Measurements from ENCODE around the gene TRH. TPM values are rescaled to one million over a fixed set of nuclear protein-coding genes. Genes with fewer than 3 reads are reported as not detected.

Gene TRH
- total and polyA plus RNA-seq, 2 donors from 2014 or later, result not detected

DNA sequence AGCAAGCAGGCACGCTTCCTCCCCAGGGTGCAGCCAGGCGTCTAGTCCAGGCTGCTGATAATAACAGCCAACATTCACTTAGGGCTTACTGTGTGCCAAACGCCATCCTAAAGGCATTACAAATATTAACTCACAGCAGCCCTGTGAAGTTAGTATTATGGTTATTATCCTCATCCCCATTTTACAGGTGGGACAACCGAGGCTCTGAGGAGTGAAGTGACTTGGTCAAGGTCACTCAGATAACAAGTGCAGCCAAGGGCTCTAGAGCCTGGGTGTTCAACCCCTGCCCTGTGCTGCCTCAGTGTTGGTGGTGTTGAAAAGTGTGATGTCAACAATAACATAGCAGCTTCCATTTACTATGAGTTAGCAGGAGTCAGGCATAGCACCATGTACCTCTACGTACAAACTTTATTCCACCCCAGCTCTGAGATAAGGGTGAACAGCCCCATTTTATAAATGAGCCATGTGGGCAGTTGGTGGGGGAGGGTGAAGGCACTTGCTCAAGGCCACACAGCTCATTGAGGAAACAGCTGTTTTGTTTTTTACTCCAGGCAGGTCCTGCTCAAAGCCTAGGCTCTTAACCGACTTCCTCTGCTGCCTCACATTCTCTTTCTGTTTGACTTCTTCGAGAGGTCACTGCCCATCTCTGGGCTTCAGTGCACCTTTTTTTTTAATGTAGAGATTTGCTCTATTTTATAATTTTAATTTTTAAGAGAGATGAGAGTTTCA lies 24.0 kb upstream of the TRH start:
- H3K36me3 ChIP-seq (ENCODE audit: control insufficient read depth in 2 of 3, insufficient read depth in 3 of 3, low read length in 3 of 3), result no peaks in the 10 kb centered on the region
- no peaks in the 10 kb centered on the region for H3K9me3 ChIP-seq (ENCODE audit: control insufficient read depth in 2 of 3, insufficient read depth in 1 of 3, low read length in 3 of 3)
- H3K9ac ChIP-seq (ENCODE audit: low read length in 3 of 3), result no peak overlapping the region
- intact Hi-C loops (cut with DNase I), result no loop called here
- FAIRE-seq (no peak), DNase-seq (no peak)
- no peaks in the 10 kb centered on the region for H3K4me1 ChIP-seq (ENCODE audit: control insufficient read depth in 2 of 3, insufficient read depth in 2 of 3, low read depth in 1 of 3, low read length in 3 of 3)
- H3K27ac ChIP-seq (ENCODE audit: low read depth in 2 of 2, low read length in 2 of 2), result no peak overlapping the region
- H3K4me3 ChIP-seq (ENCODE audit: low read length in 3 of 3), result no peak overlapping the region
- no peaks in the 10 kb centered on the region for H3K27me3 ChIP-seq (ENCODE audit: control insufficient read depth, insufficient read depth, low read length)
- TF ChIP-seq, protein P1, sequence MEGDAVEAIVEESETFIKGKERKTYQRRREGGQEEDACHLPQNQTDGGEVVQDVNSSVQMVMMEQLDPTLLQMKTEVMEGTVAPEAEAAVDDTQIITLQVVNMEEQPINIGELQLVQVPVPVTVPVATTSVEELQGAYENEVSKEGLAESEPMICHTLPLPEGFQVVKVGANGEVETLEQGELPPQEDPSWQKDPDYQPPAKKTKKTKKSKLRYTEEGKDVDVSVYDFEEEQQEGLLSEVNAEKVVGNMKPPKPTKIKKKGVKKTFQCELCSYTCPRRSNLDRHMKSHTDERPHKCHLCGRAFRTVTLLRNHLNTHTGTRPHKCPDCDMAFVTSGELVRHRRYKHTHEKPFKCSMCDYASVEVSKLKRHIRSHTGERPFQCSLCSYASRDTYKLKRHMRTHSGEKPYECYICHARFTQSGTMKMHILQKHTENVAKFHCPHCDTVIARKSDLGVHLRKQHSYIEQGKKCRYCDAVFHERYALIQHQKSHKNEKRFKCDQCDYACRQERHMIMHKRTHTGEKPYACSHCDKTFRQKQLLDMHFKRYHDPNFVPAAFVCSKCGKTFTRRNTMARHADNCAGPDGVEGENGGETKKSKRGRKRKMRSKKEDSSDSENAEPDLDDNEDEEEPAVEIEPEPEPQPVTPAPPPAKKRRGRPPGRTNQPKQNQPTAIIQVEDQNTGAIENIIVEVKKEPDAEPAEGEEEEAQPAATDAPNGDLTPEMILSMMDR (IDR thresholded peaks at IDR 0.05; ENCODE audit: borderline replicate concordance, extremely low read depth, insufficient read depth), result no peak

DNA sequence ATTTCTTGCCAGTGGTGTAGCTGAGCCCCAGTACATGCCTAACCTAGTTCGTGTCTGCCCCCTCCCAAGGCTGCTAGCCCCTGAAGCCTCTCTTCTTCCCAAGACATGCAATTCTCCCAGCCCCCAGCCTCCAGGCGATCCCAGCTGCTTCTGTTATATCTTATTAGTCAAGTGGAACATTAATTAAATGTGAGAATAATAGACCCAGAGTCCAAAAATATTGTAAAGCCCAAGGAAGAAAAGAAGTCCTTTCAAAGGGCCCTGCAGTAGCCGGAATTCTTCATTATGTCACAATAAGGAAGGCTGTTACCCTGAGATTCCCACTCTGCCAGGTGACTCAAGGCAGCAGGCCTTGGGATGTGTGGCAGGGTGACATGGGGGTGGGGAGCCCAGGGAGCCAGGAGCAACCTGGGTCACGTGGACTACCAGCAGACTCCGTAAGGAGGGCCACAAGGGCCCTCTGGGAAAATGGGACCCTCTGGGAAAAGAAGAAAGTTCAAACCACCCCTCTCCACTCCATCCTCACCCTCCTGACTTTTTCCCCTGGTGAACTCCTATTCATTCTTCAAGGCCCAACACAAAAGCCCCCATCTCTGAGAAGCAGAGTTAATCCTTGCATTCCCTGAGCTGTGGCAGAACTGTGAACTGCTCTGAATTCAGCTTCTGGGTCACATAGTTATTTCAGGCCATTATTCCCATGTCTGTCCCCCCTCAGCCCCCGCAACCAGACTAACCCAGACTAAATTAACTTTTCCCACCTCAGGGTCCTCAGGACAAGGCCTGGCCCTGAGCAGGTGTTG lies 21.8 kb upstream of the TRH start:
- FAIRE-seq (no peak), DNase-seq (no peak)
- Histone ChIP-seq H3K9me3 (ENCODE audit: control insufficient read depth in 2 of 3, insufficient read depth in 1 of 3, low read length in 3 of 3) (no peaks in the 10 kb centered on the region), H3K27ac (ENCODE audit: low read depth in 2 of 2, low read length in 2 of 2) (no peak overlapping the region), H3K27me3 (ENCODE audit: control insufficient read depth, insufficient read depth, low read length) (no peaks in the 10 kb centered on the region), H3K36me3 (ENCODE audit: control insufficient read depth in 2 of 3, insufficient read depth in 3 of 3, low read length in 3 of 3) (no peaks in the 10 kb centered on the region), H3K4me3 (ENCODE audit: low read length in 3 of 3) (no peak overlapping the region), H3K4me1 (ENCODE audit: control insufficient read depth in 2 of 3, insufficient read depth in 2 of 3, low read depth in 1 of 3, low read length in 3 of 3) (no peaks in the 10 kb centered on the region), H3K9ac (ENCODE audit: low read length in 3 of 3) (no peak overlapping the region)
- TF ChIP-seq, protein P1 (IDR thresholded peaks at IDR 0.05; ENCODE audit: borderline replicate concordance, extremely low read depth, insufficient read depth), result no peak
- intact Hi-C loops (cut with DNase I), result no loop called here

DNA sequence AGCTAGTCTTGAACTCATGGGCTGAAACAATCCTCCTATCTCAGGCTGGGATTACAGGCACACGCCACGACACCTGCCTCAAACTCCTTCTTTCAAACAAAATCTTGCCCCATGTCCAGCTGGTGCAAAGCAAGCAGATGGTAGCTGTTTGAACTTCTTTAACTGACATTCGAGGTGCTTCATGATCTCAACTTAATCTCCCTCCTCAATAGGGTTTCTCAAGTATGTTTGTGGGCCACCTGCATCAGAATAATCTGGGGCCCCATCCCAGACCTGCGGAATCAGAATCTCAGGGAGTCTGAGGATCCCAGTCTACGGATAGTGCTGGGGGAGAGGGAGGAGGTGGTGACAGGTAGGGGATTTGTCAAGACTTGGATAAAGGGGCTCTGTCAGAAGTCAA lies 20.9 kb upstream of the TRH start:
- no peak overlapping the region for H3K4me3 ChIP-seq (ENCODE audit: low read length in 3 of 3)
- H3K27me3 ChIP-seq (ENCODE audit: control insufficient read depth, insufficient read depth, low read length), result no peaks in the 10 kb centered on the region
- intact Hi-C loops (cut with DNase I), result no loop called here
- no peak for FAIRE-seq
- no peaks in the 10 kb centered on the region for H3K36me3 ChIP-seq (ENCODE audit: control insufficient read depth in 2 of 3, insufficient read depth in 3 of 3, low read length in 3 of 3)
- no peak for DNase-seq
- TF ChIP-seq, protein P1 (IDR thresholded peaks at IDR 0.05; ENCODE audit: borderline replicate concordance, extremely low read depth, insufficient read depth), result no peak
- H3K4me1 ChIP-seq (ENCODE audit: control insufficient read depth in 2 of 3, insufficient read depth in 2 of 3, low read depth in 1 of 3, low read length in 3 of 3), result no peaks in the 10 kb centered on the region
- no peak overlapping the region for H3K9ac ChIP-seq (ENCODE audit: low read length in 3 of 3)
- H3K9me3 ChIP-seq (ENCODE audit: control insufficient read depth in 2 of 3, insufficient read depth in 1 of 3, low read length in 3 of 3), result no peaks in the 10 kb centered on the region
- no peak overlapping the region for H3K27ac ChIP-seq (ENCODE audit: low read depth in 2 of 2, low read length in 2 of 2)
